Measurements from ENCODE around the gene NME7.
A peak's percentile ranks its signal among the peaks of the same experiment; 100 is the strongest.

The NME7 gene

GRCh38 chr1:169106095-169106920 is 261.3 kb downstream of the NME7 start, which contains the start of gene ATP1B1:
ATP1B1 (plus strand) TSS chr1:169106690; CDS start chr1:169106830, 140 bp downstream.
- peak; percentile 67 for DNase-seq (ENCODE audit: low read depth)

- DNase-seq (ENCODE audit: low read depth): peak; percentile 9
These were observed 262.0 kb downstream of the NME7 start for GRCh38 chr1:169105434-169106094.

GRCh38 chr1:169105087-169105433 is 262.5 kb downstream of the NME7 start:
- DNase-seq (ENCODE audit: low read depth): no peak

GRCh38 chr1:169103480-169103893 is 264.1 kb downstream of the NME7 start:
- DNase-seq (ENCODE audit: low read depth): no peak

- no peak for DNase-seq (ENCODE audit: low read depth)
These were observed 264.6 kb downstream of the NME7 start for GRCh38 chr1:169103002-169103401.

- DNase-seq (ENCODE audit: low read depth): no peak
These were observed 265.0 kb downstream of the NME7 start for GRCh38 chr1:169102567-169102966.

GRCh38 chr1:169100651-169101088 is 266.9 kb downstream of the NME7 start:
- no peak for DNase-seq (ENCODE audit: low read depth)

GRCh38 chr1:169100208-169100607 is 267.4 kb downstream of the NME7 start:
- DNase-seq (ENCODE audit: low read depth): no peak

- no peak for DNase-seq (ENCODE audit: low read depth)
These were observed 268.0 kb downstream of the NME7 start for GRCh38 chr1:169099561-169099960.

- DNase-seq (ENCODE audit: low read depth): no peak
These were observed 269.2 kb downstream of the NME7 start for GRCh38 chr1:169098380-169098779.

GRCh38 chr1:169094897-169095569 is 272.6 kb downstream of the NME7 start:
- no peak for DNase-seq (ENCODE audit: low read depth)

- DNase-seq (ENCODE audit: low read depth): no peak
These were observed 275.2 kb downstream of the NME7 start for GRCh38 chr1:169092399-169092798.

GRCh38 chr1:169091480-169091941 is 276.1 kb downstream of the NME7 start:
- DNase-seq (ENCODE audit: low read depth): no peak

GRCh38 chr1:169090900-169091311 is 276.7 kb downstream of the NME7 start:
- no peak for DNase-seq (ENCODE audit: low read depth)

GRCh38 chr1:169090308-169090899 is 277.2 kb downstream of the NME7 start:
- no peak for DNase-seq (ENCODE audit: low read depth)

GRCh38 chr1:169089776-169090175 is 277.8 kb downstream of the NME7 start:
- no peak for DNase-seq (ENCODE audit: low read depth)

- DNase-seq (ENCODE audit: low read depth): no peak
These were observed 279.7 kb downstream of the NME7 start for GRCh38 chr1:169087876-169088275.

GRCh38 chr1:169086603-169087455 is 280.8 kb downstream of the NME7 start:
- no peak for DNase-seq (ENCODE audit: low read depth)

GRCh38 chr1:169085911-169086310 is 281.7 kb downstream of the NME7 start:
- no peak for DNase-seq (ENCODE audit: low read depth)
